HG02885 (cell line): Measurements from ENCODE around the gene ZFHX3.
"Not testable (repeated sequence)": the region's sequence is repeated elsewhere in the genome, so short reads cannot be mapped to it uniquely, and the experiment has no call there.

Experiments used
- ATAC-seq: cut with Tn5 transposase; IDR thresholded peaks from one replicate; pipeline ENCODE4 v1.9.1; 2021; ENCODE audit warnings: mild to moderate bottlenecking; ENCODE audit not compliant: unreplicated experiment, poor library complexity

ZFHX3 gene

DNA sequence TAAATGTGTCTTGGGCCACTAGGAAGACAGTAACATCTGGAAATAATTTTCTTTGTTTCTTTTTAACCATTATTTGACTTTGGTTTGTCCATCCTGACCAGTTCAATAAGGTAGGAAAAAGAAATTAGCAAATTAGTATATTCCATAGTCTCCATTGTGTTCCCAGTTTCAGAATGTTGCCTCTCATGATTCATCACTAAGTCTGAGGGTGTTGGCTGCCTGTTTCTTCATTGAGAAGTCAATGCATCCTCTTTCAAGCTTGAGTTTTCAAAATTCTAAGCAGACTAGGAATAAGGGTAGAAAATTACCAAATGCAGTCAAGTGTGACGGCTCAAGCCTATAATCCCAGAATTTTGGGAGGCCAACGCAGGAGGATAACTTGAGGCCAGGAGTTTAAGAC, 41.9 kb downstream of the ZFHX3 start:
- no peak for ATAC-seq

DNA sequence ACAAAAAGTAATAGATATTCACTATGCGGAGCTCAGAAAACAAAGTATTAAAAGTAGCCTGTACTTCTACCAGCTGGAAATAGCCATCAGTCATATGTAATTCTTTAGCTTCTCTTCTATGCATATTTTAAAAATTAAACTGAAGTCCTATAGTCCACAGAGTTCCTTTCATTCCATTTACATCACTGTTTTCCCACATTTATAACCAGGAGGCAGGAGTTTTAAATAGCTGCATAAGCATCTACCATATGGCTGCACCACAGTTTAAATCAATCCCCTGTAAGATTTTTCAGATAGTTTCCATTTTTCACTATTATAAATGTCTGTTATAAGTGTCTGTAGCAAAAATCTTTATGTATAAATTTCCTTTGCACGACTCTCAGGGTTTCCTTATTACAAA, 45.1 kb downstream of the ZFHX3 start:
- no peak for ATAC-seq

DNA sequence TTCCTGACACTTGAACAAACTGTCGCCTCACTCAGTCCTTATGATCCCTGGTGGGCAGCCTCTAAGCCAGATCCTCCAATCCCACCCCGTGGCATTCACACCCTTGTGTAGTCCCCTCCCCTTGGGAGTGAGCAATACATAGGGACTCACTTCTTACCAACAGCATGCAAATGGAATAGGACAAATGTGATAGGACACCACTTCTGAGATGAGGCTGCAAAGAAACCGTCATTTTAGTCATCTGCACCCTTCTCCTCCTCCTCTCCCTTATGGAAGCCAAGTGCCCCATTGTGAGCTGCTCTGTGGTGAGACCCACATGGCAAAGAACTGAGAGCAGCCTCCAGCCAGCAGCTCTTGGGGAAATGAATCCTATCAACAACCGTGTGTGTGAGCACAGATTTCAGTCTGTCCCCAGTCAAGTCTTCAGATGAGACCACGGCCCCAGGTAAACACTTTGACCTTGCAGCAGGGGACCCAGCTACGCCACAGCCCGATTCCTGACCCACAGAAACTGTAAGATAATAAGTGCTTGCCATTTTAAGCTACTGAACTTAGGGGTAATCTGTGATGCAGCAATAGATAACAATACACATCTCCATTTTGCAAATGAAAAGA, 46.9 kb downstream of the ZFHX3 start:
- no peak for ATAC-seq

DNA sequence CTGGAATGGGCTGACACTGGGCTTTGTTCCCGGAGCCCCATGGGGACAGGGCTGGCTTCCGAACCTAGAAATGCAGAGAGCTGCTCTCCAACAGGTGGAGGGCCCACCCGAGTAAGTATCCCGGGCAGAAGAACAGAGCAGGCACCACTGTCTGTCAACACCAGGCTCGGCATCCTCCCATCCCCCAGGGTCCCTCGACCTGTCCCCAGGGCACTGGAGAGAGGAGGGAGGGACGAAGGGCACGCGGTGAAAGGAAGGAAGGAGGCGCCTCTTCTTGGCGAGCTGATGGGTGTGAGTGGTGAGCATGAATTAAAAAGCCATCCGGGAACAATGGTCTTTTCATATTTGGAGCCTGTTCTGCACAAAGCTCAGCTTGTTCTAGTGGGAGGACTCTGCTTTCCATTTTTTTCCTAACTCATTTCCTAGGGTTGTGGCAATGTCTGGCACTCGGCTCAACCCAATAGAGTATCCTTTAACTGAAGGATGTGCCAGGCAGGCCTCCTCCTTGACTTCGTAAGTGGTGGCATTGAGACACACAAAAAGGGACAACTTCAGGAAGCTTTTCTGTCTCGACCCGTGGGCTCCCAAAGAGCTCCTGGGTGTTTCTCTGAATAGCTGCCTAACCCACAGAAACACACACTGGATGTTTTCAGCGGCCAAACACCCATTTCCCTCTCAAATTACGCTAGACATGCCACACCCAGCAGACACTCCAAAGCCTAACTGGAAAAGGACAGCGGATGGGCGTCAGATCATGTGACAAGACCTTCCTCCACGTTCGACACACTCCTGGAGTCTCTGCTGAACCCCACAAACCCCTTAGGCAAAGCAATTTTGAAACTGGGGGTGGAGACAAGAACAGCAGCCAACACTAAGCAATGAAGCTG, 47.7 kb downstream of the ZFHX3 start:
- ATAC-seq = no peak

DNA sequence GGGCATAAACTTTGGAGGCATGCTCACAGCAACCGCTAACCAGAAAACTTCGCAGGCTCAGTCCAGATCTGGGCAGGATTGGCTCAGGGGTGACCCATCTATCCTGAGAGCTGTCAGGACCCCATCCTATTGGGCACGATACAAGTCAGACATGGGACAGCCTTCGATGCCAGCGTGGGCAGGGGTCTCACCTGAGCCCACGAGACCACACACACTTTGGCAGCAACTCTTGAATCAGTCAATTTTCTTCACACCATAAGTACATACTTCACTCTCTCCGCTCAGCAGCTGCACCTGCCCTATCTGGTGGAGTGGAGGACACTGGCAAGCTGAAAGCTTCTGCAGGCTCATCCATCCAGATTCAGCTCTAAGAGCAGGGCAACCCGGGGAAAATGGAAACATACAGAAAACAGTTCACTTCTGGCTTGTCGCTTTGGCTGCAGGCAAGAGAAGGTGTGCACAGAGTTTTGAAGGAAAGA, 48.3 kb downstream of the ZFHX3 start:
- no peak for ATAC-seq

DNA sequence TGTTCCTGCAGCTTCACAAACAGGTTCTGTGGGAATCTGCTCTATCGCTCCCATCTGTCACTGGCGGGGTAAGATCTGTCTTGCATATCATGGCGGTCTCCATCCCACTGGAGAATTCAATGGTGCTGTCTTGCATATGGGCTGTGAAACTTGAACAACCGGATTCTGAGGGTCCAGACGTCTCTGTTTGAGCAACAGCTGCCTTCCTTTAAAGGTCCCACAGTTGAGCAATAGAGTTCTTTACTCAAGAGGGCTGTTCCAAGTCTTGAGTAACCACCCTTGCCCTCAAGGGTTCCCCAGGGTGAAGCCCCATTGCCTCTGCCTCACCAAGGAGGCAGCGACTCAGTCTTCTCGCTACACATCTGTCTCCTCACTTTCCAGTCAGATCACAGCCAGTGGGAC, 50.8 kb downstream of the ZFHX3 start:
- ATAC-seq = no peak

DNA sequence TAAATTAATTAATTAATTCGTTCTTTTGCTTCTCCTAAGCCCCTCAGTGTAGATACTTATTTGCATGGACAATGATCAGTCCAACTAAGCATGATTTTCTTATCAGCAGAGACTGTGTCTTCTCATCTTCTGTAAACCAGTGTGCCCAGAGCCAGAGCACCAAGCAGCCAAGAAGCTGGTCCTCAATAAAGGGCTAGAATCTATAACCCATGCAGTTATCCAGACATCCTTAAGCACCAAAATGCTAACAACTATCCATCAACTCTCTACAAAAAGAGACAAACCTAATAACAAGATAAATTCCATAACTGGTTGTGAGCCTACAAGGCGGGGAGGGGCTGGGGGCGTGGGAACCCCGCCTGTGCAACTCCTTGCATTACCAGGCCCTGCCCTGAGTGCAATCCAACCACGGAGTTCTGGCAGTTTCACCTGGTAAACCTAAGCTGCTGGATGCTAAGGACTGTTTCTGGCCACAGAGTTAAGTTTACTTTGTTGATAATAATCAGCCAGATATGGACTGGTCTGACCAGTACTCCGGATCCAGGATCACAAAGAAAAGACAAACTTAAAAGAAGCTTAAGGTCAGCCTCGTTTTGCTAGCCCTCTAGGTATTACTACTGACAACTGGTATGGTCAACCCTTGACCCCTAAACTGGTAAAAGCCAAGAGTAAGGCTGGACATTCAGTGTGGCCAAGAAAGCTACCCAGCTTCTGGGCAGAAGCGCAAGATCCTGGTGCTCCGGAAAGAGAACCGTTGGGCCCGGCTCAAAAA, 51.5 kb downstream of the ZFHX3 start:
- no peak for ATAC-seq

DNA sequence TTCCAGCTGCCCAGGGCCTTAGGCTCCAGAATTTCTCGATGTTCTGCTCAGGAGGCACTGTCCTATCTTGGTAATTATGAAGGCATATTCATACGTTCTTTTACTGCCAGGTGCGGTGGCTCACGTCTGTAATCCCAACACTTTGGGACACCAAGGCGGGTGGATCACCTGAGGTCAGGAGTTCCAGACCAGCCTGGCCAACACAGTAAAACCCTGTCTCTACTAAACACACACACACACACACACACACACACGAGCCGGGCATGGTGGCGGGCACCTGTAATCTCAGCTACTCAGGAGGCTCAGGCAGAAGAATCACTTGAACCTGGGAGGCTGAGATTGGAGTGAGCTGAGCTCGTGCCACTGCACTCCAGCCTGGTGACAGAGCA, 52.1 kb downstream of the ZFHX3 start:
- ATAC-seq = not testable (repeated sequence)

DNA sequence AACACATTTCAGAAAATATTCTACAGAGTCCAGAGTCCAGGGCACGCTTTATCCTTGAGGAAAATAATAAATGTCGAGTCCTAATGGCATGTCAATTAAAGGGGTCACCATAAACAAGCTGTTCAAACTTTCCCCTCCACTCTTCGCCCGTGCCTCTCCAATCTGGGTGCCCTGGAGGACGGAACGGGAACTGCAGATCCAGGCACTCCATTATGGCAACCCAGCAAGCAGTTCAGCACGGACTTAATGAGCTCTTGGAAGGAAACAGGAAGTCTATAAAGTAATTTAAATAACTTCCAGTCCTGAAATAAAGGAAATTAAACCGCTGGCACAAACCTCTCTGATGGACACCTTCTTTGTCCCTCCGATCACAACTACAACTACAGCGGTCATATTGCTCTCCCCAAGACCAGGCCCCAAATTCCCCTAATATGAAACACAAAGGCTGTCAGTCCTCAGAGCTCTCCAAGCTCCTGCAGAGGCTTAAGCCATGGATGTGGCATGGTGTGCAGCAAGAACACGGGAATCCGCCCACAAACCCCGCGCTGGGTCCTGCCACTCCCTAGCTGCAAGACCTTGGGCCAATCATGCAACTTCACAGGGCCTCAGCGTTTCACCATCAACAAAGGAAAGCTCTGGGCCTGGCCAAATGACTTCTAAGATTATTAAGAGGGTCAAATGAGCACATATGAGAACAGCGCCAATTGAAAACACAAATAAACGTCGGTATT, 52.6 kb downstream of the ZFHX3 start:
- no peak for ATAC-seq

DNA sequence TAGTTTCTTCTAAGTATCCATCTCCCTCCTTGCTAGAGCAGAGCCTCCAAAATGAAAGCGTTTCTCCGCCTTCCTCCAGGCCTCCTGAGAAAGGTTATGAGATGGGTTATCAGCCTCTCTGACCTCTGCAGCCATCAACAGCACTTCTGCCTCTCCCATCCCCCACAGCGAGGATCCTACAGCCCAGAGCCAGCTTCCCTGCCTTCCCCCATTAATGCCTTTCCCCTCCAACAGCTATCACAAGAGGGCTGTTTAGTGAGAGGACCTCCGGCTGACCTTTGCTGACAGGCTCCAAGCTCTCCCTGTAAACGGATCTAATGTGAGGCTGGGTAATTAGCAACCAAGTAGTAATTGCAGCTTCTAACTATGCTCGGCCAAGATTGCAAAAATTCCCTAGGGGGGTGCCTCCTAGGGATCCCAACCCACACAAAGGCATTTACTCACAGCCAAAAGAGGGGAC, 55.8 kb downstream of the ZFHX3 start:
- ATAC-seq = no peak

DNA sequence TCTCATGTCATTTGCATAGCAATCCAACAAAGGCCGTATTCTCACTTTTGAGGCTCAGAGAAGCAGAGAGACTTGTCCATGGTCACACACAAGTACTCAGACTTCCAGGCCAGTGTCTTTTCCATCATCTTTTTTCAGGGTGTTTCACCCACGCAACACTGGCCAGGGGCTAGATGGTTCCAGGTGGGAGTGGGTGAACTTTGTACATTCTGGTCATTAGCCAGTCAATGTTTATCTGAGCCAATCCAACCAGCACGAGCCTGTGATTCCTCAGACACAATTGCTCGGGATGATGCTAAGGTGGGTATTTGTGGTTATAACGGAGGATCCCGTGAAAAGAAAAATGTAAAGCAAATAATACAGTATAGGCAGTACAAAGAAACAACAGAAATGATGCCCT, 56.3 kb downstream of the ZFHX3 start:
- ATAC-seq = no peak

DNA sequence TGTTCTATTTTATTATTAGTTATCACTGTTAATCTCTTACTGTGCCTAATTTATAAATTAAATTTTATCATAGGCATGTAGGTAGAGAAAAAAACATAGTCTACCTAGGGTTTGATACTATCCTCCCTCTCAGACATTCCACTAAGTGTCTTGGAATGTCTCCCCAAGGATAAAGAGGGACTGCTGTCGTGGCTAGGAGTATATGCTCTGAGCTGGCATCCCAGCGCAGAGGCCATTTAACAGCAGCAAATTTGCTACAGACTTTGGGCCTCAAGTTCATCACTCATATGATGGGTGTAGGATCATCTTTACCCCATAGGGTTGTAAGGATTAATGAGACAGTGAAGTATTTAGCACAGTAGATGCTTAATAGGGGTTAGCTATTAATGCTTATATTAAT, 56.7 kb downstream of the ZFHX3 start:
- ATAC-seq = no peak

DNA sequence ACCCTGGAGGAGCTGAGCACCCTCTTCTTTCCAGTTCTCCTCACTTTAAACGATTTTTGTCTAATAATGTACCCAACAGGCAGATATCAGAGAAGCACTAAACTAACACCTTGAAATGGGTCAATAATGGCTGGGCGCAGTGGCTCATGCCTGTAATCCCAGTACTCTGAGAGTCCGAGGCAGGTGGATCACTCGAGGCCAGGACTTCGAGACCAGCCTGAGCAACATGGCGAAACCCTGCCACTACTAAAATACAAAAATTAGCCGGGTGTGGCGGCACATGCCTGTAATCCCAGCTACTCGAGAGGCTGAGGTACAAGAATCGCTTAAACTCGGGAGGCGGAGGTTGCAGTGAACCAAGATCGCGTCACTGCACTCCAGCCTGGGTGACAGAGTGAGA, 57.4 kb downstream of the ZFHX3 start:
- ATAC-seq = no peak

DNA sequence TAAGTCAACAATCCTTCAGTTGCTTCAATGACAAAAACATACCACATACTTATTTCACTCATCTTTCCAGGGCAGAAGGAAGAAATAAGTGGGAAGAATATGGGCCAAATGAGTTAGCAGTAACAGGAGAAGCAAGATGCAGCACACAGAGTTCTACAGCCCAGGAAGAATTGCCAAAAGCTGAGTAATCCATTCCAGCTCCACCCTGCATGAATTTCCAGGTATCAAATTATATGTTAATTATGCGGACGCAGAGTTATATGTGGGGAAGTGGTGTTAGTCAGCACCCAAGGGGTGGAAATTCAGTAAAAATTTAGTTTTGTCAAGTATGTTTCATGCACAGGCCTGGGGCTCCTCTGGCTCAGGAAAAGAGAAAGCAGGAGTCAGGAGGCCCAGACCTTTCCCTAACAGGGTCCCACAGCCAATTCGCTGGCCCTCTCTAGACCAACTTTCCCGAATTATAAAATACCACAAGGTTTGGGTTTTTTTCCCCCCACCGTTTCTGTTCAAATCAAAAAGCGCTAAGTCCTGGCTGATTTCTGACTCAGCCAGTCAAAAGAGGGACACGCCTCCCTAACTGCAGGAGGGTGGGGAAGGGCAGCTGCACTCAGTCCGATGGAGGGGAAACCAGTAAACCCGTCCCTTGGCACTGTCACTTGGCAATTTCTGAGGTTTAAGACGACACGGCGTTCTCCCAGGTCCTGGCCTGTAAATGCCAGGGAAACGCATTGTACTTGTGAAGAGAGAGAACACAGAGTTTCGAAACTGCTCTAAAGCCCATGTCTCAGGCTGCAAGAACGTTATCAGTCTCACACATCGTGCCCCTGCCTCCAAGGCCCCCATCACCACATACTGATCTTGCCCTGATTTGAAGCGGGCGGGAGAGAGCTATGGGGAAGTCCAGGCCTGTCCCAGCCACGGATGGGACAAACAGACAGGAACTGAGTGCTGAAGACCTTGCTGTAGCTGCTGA, 58.1 kb downstream of the ZFHX3 start:
- peak; percentile 54 for ATAC-seq

DNA sequence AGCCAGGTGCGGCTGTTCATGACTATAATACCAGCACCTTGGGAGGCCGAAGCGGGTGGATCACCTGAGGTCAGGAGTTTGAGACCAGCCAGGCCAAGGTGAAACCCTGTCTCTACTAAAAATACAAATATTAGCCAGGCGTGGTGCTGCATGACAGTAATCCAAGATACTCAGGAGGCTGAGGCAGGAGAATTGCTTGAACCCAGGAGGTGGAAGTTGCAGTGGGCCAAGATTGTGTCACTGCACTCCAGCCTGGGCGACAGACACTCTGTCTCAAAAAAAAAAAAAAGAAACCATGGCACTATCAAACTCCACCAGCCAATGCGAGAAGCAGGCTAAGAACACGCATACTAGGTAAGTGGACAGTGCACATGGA, 58.7 kb downstream of the ZFHX3 start:
- ATAC-seq = not testable (repeated sequence)

DNA sequence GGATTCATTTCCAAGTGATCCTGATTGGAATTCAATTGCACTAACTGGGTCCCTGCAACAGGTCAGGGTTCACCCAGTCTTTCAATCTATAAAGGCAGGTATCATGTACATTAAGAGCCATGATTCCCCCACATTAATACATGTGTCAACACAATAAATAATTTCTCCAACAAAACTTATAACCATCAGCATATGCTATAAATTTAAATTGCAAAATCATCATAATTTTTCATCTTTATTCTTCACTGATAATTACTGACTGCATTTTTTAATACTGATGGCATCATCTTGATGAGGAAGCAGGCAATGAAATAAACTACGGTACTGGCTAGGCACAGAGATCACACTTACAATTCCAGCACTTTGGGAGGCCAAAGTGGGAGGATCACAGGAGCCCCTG, 59.4 kb downstream of the ZFHX3 start:
- no peak for ATAC-seq

DNA sequence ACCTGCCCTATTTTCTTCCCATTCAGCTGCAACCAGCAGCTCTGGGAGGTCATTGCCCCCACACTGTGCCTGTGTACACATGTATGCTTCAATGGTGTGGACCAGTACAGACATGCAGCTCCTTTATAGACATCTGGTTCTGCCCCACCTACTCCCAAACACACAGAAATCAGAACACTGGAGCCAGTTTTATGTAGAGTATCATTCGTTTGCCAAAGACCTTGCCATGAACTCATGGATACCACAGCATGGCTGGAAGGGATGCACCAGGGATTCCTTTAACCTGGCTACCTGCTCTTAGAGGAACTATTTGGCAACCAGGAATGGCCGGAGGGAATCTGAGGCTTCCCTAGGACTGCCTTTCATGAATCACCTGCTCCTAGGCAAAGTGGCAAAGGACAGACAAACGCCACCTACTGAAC, 60.4 kb downstream of the ZFHX3 start:
- ATAC-seq = no peak

DNA sequence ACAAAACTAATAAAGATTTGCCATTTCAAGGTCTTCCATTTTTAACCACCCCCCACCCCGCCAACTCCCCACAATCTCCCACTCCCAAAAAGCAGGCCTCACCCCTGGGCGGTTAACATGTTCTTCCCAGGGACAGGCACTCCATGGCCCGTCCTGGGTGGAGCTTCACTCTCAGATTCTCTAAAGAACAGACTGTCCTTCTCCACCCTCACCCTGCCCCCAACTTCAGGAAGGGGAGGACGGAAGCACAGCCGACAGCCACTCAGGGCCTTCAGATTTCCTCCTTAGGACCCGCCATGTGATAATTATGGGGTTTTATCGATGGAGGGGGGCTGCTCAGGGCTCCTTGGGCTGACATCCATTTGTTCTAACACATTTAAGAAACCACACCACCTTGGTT, 61.9 kb downstream of the ZFHX3 start:
- ATAC-seq = no peak
